ENCODE results near the gene TEX14.

DNA sequence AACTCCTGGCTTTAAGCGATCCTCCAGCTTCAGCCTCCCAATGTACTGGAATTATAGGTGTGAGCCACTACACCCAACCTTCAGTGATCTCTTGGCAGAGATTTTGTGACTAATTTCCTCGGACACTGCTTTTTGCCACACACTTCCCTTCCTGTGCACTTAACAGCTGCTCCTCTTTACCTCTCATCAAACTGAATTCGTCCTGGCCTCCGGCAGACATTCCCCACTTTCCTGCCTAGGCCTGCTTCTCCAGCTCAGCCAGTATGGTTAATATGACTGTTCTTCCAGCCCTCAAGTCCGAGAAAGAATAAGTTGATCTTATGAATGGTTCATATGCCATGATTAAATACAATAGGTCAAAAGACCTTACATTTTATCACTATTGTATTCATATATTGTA, 108.4 kb downstream of the TEX14 start:
- no peak for TF ChIP-seq CTCF (conservative IDR thresholded peaks at IDR 0.05)
- TF ChIP-seq EZH2 (IDR thresholded peaks at IDR 0.05; ENCODE audit: low read depth) = no peak

All from PC-9 (cell line).